Measurements from ENCODE around the gene PLCB4.

The PLCB4 gene

GRCh38 chr20:9100691-9101090, 31.8 kb downstream of the PLCB4 start:
- DNase-seq (ENCODE audit: low read depth in 1 of 2, low spot score in 1 of 2) = no peak

- DNase-seq (ENCODE audit: low read depth in 1 of 2, low spot score in 1 of 2) = no peak
Measured at GRCh38 chr20:9102456-9102855, 33.6 kb downstream of the PLCB4 start.

DNA sequence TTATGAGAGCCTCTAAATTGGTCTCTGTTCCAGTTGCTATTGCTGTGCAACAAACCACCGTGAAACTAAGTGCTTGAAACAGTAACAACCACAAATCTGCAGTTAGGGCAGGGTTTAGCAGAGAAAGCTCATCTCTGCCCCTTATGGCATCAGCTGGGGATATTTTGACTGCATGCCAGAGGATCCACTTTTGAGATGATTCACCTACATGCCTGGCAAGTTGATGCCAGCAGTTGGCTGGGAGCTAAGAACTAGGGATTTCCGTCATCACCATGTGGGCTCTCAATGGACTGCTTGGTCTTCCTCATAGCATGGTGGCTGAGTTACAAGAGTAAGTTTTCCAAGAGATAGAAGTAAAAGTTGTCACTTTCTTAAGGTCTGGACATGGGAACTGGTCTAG, 35.1 kb downstream of the PLCB4 start:
- no peak for DNase-seq (ENCODE audit: low read depth in 1 of 2, low spot score in 1 of 2)

DNA sequence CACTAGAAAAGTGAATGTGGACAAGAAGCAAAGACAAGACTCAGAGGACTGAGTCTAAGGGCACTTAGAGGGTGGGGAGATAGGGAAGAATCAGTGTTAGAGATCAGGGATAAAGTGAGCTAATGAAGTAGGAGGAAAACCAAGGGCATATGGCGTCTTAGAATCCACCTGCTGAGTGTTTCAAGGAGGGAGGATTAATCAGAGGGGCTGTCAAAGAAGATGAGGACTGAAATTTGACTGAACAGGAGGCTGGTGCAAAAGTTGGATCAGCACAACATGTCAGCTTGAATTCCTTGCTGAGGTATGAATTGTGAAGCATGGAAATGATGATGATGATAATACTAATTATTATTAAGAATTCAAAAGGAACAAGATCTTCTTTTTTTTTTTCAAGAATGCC, 39.4 kb downstream of the PLCB4 start:
- DNase-seq (ENCODE audit: low read depth in 1 of 2, low spot score in 1 of 2) = no peak

- DNase-seq (ENCODE audit: low read depth in 1 of 2, low spot score in 1 of 2) = no peak
Measured at GRCh38 chr20:9109566-9109965, 40.7 kb downstream of the PLCB4 start.

GRCh38 chr20:9110365-9110764, 41.5 kb downstream of the PLCB4 start:
- DNase-seq (ENCODE audit: low read depth in 1 of 2, low spot score in 1 of 2) = no peak

- DNase-seq (ENCODE audit: low read depth in 1 of 2, low spot score in 1 of 2) = no peak
Measured at GRCh38 chr20:9110916-9111432, 42.1 kb downstream of the PLCB4 start.

DNA sequence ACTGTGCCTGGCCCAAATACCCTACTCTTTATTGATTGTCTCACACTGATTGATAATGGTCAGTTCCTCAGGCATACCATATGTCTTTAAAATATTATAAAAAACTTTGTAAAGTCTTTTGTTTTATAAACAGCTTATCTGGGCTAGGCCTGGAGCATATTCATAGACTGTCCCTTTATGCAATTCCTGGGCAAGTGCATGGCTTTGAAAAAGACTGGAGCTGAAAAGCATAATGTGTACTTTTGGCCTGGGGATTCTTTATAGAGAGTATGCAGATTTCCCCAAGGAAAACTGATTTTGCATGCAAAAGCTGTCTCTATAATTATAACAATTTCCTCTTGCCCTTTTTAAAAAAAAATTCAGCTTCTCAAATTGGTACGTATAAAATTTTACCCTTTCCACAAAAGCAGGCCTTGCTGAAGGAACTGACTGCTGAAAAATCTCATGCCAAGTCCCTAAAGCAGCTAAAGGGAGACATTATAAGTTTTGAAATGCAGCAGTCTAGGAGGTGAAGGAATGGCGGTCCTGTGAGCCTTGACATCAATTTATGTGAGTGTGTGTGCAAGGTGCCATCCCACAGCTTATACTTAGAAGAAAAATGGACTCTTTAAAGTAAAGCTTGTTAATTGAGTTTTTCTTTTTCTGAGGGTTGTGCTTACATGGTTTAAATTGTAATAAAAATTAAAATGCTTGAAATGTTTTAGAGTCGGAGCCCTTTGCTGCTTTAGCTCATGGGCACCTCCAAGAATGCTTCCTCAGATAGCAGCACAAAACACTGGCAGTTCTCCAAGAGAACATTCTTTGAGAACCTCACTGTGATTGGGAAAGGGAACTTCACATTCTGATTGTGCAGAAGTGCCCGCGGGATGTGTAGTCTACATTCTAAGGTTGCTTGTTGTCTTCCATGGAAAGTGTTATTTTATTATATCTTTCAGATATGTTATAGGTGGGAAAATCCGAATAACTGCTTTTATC, 43.9 kb downstream of the PLCB4 start:
- no peak for DNase-seq (ENCODE audit: low read depth in 1 of 2, low spot score in 1 of 2)

GRCh38 chr20:9114709-9115108, 45.8 kb downstream of the PLCB4 start:
- no peak for DNase-seq (ENCODE audit: low read depth in 1 of 2, low spot score in 1 of 2)

GRCh38 chr20:9117548-9117947, 48.7 kb downstream of the PLCB4 start:
- DNase-seq (ENCODE audit: low read depth in 1 of 2, low spot score in 1 of 2) = no peak

GRCh38 chr20:9119776-9120175, 50.9 kb downstream of the PLCB4 start:
- DNase-seq (ENCODE audit: low read depth in 1 of 2, low spot score in 1 of 2) = no peak

GRCh38 chr20:9121211-9121610, 52.3 kb downstream of the PLCB4 start:
- no peak for DNase-seq (ENCODE audit: low read depth in 1 of 2, low spot score in 1 of 2)

DNA sequence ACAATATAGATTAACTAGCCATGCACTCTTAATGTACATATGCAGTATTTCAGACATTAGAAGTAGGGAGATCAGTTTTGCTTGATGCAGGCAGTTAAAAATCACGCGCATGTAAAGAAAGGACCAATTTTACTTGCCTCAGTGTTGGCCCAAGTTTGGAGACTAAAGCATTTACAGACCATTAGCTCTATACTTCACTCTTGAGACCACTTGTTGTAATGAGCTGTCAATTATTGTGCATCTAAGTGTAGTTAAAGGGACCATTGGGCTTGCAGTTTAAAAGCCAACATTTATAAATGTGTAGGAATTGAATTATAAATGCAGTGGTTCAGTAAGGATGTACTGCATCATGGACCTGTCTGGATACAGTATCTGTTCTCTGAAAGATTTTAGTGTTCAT, 53.7 kb downstream of the PLCB4 start:
- DNase-seq (ENCODE audit: low read depth in 1 of 2, low spot score in 1 of 2) = no peak

- no peak for DNase-seq (ENCODE audit: low read depth in 1 of 2, low spot score in 1 of 2)
Measured at GRCh38 chr20:9126527-9126926, 57.6 kb downstream of the PLCB4 start.

GRCh38 chr20:9128568-9128967, 59.7 kb downstream of the PLCB4 start:
- no peak for DNase-seq (ENCODE audit: low read depth in 1 of 2, low spot score in 1 of 2)

- no peak for DNase-seq (ENCODE audit: low read depth in 1 of 2, low spot score in 1 of 2)
Measured at GRCh38 chr20:9129756-9130155, 60.9 kb downstream of the PLCB4 start.

DNA sequence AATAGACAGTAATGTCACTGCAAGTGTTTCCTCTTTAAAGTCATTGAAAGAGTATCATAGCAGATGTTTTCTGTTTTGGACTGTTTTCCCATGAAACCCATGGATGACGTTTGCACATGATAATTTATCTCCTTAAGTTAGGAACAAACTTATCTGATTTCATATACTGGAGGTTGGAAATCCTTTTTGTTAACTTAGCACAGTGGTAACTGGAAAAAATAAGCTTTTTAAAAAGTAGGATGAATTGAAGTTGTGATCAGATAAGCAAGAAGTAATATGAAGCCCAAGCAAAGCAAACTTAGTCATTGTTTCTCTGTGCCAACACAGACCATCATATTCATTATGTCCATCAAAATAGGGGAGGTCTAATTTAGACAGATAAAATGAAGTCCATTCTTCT, 61.6 kb downstream of the PLCB4 start:
- DNase-seq (ENCODE audit: low read depth in 1 of 2, low spot score in 1 of 2) = no peak

- DNase-seq (ENCODE audit: low read depth in 1 of 2, low spot score in 1 of 2) = no peak
Measured at GRCh38 chr20:9131841-9132240, 63.0 kb downstream of the PLCB4 start.

DNA sequence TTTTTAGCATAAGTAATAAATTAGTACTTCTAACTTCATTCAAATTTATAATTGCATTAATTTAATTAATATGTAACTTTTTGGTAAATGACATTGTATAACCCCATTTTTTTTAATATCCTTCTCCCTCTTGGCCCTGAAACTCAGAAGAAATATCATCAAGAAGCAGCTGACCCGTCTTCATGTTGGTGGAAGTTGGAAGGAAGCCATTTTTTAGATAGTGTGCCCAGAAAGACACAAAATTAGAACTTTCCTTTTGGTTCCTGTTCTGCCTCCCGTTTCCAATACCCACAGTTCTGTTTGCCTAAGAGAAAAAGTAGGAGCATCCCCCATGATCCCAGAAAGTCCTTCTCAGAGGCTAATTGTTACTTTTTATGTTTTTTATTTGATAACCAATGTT, 65.5 kb downstream of the PLCB4 start:
- DNase-seq (ENCODE audit: low read depth in 1 of 2, low spot score in 1 of 2) = no peak

- no peak for DNase-seq (ENCODE audit: low read depth in 1 of 2, low spot score in 1 of 2)
Measured at GRCh38 chr20:9136114-9136513, 67.2 kb downstream of the PLCB4 start.

GRCh38 chr20:9137001-9137400, 68.1 kb downstream of the PLCB4 start:
- DNase-seq (ENCODE audit: low read depth in 1 of 2, low spot score in 1 of 2) = no peak

DNA sequence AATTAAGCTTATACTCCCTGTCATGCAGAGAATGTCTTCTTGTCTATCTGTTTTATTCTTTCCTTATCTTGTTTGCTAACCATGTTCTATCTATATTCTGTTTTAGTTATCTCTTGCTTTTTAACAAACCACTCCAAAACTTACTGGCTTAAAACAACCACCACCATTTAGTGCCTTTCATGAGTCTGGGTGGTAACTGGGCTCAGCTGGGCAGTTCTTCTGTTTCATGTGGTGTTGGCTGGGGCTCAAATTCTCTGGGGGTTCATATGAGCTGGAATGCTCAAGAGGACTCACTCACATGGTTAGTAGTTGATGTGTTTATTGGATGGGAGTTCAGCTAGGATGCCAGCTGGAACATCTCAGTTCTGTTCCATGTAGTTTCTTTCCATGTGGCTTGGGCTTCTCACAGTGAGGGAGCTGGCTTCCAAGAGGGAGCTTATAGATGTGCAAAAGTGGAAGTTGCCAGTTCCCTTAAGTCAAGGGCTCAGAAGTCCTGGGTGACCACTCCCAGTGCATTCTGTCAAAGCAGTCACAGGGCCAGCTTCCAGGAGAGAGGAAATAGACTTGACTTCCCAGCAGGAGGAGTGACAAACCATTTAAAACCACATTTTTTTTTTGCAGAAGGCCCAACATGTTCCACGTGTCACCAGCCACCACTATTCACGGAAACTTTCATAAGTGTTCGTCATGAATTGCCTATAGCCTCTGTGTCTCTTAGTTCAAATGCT, 70.4 kb downstream of the PLCB4 start:
- no peak for DNase-seq (ENCODE audit: low read depth in 1 of 2, low spot score in 1 of 2)

All from activated T-helper 1 cell treated with anti-CD3 and anti-CD28 coated beads, Interleukin-2, amount 50 U/mL, for 16 hours (primary cell).